Left forelimb (tissue), 1 donor: ENCODE data around the gene SAE1.
"Not testable (repeated sequence)": the region's sequence is repeated elsewhere in the genome, so short reads cannot be mapped to it uniquely, and the experiment has no call there.

Source experiments
- DNase-seq: peaks from one replicate; pipeline ENCODE4 v3.0.0-alpha.2; 2018; ENCODE audit warnings: low spot score

Gene SAE1

GRCh38 chr19:47130120-47130588 lies 481 bp upstream of the SAE1 start:
- DNase-seq, result no peak

- no peak for DNase-seq
Measured at GRCh38 chr19:47132194-47132852, 1.7 kb downstream of the SAE1 start.

DNA sequence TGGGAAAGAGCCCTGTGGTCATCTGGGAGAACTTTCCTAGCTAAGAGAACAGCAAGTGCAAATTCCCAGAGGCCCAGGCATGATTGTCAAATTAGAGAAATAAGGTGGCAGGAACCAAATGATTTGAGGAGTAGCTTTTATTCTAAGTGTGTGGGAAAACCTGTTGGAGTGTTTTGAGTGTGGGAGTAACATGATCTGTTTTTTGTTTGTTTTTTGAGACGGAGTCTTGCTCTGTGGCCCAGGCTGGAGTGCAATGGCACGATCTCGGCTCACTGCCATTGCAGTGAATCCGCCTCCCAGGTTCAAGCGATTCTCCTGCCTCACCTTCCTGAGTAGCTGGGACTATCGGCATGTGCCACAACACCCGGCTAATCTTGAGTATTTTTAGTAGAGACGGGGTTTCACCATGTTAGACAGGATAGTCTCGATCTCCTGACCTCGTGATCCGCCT lies 2.4 kb downstream of the SAE1 start:
- no peak for DNase-seq

- DNase-seq, result no peak
Measured at GRCh38 chr19:47134545-47134944, 3.9 kb downstream of the SAE1 start.

GRCh38 chr19:47135156-47135555 lies 4.5 kb downstream of the SAE1 start:
- DNase-seq, result no peak

- not testable (repeated sequence) for DNase-seq
Measured at GRCh38 chr19:47141252-47141651, 10.6 kb downstream of the SAE1 start.

- no peak for DNase-seq
Measured at GRCh38 chr19:47141695-47142094, 11.1 kb downstream of the SAE1 start.

DNA sequence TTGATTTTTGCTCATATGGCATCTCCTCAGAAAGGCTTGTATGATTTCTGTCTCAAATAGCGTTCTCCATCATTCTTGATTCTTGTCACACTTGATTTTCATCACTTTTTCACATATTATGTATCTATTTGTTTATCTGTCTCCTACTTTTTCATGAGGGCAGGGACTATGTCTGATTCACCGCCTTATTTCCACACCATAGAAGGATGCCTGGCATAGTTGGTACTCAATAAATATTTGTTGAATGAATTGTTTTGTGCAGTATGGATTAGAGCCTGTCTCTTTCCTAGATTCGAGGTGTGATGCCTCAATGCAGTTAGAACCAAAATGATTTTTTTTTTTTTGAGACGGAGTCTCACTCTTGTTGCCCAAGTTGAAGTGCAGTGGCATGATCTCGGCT lies 12.1 kb downstream of the SAE1 start:
- DNase-seq, result no peak

- no peak for DNase-seq
Measured at GRCh38 chr19:47143322-47144073, 12.9 kb downstream of the SAE1 start.

- DNase-seq, result no peak
Measured at GRCh38 chr19:47144630-47145029, 14.0 kb downstream of the SAE1 start.

DNA sequence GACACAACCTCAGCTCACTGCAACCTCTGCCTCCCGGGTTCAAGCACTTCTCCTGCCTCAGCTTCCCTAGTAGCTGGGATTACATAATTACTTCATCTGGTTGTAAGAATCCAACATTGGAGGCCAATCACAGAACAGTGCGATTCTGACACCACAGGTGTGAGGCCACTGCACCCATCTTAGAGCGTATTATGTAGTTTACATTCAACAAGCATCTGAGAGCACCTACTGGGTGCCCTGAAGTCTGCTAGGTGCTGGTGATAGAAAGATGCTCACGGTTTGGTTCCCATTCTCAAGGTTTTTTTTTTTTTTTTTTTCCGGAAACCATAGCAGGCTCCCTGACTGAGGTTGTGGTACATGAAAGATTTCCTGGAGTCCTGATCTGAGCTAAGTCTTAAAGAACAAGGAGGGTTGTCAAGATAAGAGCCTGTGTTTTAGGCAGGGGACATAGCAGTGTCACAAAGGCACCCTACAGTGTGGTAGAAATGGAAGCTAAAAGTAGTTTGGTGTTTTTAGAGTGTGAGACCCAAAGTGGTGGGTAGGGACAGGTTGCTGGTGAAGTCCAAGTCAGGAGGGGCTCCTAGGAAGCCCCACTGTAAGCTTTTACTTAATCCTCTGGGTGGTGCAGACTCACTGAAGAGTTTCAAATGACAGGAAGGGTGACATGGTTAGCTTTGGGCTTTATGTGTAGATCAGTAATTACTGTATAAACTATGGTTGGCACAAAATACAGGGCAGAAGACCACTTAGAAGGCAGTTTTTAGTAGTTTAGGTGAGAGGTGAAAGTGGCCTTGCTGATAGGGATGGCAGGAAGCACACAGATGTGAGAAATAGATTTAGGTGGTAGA lies 15.2 kb downstream of the SAE1 start:
- DNase-seq, result no peak

DNA sequence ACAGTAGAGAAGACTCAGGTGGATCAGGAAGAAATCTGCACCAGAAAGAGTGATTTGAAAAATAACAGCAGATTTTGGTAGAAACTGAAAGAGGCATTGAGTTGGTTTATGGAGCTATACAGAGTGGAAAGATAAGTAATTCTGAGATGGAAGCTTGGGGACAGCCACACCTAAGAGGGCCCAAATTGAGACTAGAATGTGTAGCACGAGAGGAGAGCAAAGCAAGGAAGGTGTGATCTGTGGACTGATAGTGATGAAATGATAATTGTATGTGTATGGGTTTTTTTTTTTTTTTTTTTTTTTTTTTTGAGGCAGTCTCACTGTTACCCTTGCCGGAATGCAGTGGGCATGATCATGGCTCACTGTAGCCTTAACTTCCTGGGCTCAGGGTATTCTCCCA lies 16.3 kb downstream of the SAE1 start:
- no peak for DNase-seq

- no peak for DNase-seq
Measured at GRCh38 chr19:47151627-47152026, 21.0 kb downstream of the SAE1 start.

- no peak for DNase-seq
Measured at GRCh38 chr19:47152205-47152604, 21.6 kb downstream of the SAE1 start.

DNA sequence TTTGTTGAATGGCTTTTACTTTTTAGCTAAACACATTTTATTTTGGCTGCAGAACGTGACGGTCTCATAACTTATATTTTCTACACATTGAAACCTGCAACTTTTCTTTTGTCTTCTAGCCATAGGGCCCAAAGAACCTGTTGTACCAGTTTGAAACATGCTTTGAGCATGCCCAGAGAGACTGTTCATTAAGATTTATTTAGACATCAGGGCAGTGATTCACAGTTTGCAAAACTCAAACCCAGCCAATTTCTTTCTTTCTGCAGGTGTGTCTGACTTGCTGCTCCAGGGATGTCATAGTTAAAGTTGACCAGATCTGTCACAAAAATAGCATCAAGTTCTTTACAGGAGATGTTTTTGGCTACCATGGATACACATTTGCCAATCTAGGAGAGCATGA lies 22.0 kb downstream of the SAE1 start:
- DNase-seq, result no peak

GRCh38 chr19:47153266-47153665 lies 22.6 kb downstream of the SAE1 start:
- DNase-seq, result no peak

- no peak for DNase-seq
Measured at GRCh38 chr19:47155148-47155547, 24.5 kb downstream of the SAE1 start.

DNA sequence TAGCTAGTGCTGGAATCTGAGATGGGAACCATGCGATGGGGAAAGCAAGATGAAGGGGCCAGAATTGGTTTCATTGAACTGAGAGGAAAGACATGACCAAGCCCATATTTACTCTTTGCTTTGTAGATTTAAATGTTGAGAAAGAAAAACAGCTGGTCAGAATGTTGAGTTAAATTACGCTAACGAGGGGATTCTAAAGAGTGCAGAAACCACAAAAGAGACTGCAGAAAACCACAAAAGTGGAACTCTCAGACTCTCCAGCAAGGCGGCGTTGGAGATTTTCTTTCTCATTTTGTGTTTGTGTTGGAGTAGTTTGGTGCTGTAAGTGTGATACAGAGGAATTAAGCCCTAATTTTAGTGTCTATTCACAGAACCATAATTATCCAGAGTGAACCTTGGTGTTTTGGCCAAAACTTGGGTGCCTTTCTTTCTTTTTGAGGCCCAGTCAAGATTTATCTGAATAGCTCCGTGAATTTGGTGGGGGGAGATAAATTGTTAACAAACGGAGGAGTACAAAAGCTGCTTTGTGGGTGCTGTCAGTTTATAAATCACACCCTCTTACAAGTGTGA lies 26.3 kb downstream of the SAE1 start:
- DNase-seq, result no peak

- no peak for DNase-seq
Measured at GRCh38 chr19:47157431-47158321, 27.0 kb downstream of the SAE1 start.

DNA sequence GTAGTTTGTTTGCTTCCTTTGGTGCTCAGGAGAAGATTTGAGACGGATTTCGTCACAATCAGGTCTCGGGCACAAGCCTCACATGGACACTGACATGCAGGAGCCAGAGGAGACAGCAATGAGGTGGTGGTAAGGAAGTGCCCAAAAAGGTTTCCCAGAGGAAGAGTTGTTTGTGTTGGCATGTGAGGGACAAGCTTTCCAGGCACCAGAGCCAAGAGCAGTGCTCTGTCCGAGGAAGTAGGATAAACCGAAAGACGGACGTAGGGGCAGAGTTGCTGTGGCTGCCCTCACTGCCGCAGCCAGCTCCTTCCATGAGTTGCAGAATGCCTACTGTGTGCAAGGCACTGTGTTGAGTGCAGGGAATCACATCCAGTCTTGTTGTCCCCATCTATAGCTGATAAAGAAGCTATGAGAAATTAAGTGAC lies 27.7 kb downstream of the SAE1 start:
- no peak for DNase-seq

DNA sequence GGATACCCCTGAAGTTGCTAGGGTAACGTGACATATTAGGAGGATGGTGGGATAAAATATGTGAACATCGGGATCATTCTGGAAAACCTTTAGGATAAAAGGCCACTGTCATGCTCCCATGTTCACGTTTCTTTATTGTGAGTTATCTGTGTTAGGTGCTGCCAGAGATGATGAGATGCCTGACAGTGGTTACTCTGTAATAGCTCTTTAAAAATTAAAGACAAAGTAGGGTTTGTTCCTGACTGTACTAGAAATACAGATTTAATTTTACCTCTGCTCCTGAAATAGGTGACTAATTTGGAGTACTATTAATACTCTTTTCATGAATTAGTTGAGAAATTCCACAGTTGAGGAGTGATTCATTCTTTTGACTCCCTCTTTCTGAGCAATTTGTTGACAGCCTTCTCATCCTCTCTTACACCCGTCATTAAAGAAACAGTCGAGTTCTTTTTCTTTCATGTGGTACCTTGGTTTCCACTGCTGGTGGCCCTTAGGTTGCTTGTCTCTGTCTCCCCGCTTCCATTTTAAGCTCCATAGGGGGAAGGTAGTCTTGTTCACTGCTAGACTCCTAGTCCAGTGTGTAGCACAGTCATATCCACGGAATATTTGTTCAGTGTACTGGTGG lies 28.4 kb downstream of the SAE1 start:
- no peak for DNase-seq
